CD14-positive monocyte (primary cell): ENCODE data around the gene TTC16. TPM values are rescaled to one million over a fixed set of nuclear protein-coding genes. Genes with fewer than 3 reads are reported as not detected.

Experiments used
- DNase-seq, 3 donors: peaks; one replicate each; pipeline ENCODE4 v3.0.0-alpha.2; 2011 to 2022
- H2AFZ ChIP-seq: 2 replicates; pipeline ENCODE4 v1.6.0; 2012; ENCODE audit warnings: mild to moderate bottlenecking, low read depth, low read length, inconsistent platforms; ENCODE audit not compliant: insufficient read depth, poor library complexity, severe bottlenecking
- H3K27ac ChIP-seq, 2 donors: 1 replicate in 1 of 2; 2 replicates in 1 of 2; pipeline ENCODE4 v1.5.1; 2012 to 2013; ENCODE audit warnings: low read length in 2 of 2, control low read depth in 1 of 2, inconsistent platforms in 1 of 2, low read depth in 1 of 2, mild to moderate bottlenecking in 1 of 2
- H3K27me3 ChIP-seq, 2 donors: one replicate each; pipeline versions ENCODE4 v1.6.0 to v1.6.1; 2011 to 2013; ENCODE audit warnings: low read length in 2 of 2; ENCODE audit not compliant: control insufficient read depth in 2 of 2, insufficient read depth in 2 of 2
- H3K36me3 ChIP-seq, 2 donors: replicated peaks in 1 of 2; 1 replicate in 1 of 2; 2 replicates in 1 of 2; pipeline versions ENCODE4 v1.5.1 to v1.6.1; 2012 to 2013; ENCODE audit warnings: low read length in 2 of 2, control low read depth in 1 of 2, inconsistent platforms in 1 of 2, mild to moderate bottlenecking in 1 of 2; ENCODE audit not compliant: insufficient read depth in 2 of 2, control insufficient read depth in 1 of 2
- H3K4me1 ChIP-seq, 2 donors: 1 replicate in 1 of 2; 2 replicates in 1 of 2; pipeline versions ENCODE4 v1.5.1 to v1.6.1; 2012 to 2013; ENCODE audit warnings: low read length in 2 of 2, control low read depth in 1 of 2, inconsistent platforms in 1 of 2, mild to moderate bottlenecking in 1 of 2, moderate library complexity in 1 of 2; ENCODE audit not compliant: insufficient read depth in 2 of 2, control insufficient read depth in 1 of 2
- H3K4me2 ChIP-seq: replicated peaks from 2 replicates; pipeline ENCODE3; 2012; ENCODE audit warnings: low read length, moderate library complexity, mild to moderate bottlenecking; ENCODE audit not compliant: poor library complexity, severe bottlenecking; ENCODE audit errors: extremely low read depth
- H3K4me3 ChIP-seq, 3 experiments: fragments of 200-600 bp in 1 of 3; sonication (generic) in 1 of 3; replicated peaks in 1 of 3; 1 replicate in 2 of 3; 2 replicates in 1 of 3; pipeline ENCODE4 v1.5.1; 2011 to 2013; ENCODE audit warnings: low read length in 3 of 3, mild to moderate bottlenecking in 3 of 3, control low read depth in 2 of 3, low read depth in 2 of 3, inconsistent platforms in 1 of 3, moderate library complexity in 1 of 3
- H3K79me2 ChIP-seq: 2 replicates; pipeline ENCODE4 v1.6.0; 2012; ENCODE audit warnings: mild to moderate bottlenecking, control low read depth, inconsistent platforms, low read length, moderate library complexity; ENCODE audit not compliant: insufficient read depth
- H3K9ac ChIP-seq: 2 replicates; pipeline ENCODE4 v1.6.0; 2017; ENCODE audit warnings: low read length, mild to moderate bottlenecking; ENCODE audit not compliant: insufficient read depth, poor library complexity, severe bottlenecking
- H3K9me3 ChIP-seq, 2 donors: replicated peaks in 1 of 2; 1 replicate in 1 of 2; 2 replicates in 1 of 2; pipeline versions ENCODE4 v1.5.1 to v1.6.1; 2012 to 2013; ENCODE audit warnings: low read length in 2 of 2, control low read depth in 1 of 2; ENCODE audit not compliant: control insufficient read depth in 1 of 2, insufficient read depth in 1 of 2
- H4K20me1 ChIP-seq: 2 replicates; pipeline ENCODE4 v1.6.0; 2012; ENCODE audit warnings: mild to moderate bottlenecking, low read length, control low read depth, moderate library complexity; ENCODE audit not compliant: insufficient read depth
- H3K27ac Mint-ChIP-seq, 7 donors: one replicate each; pipeline ENCODE4 v1.8.0; 2020; ENCODE audit warnings: mild to moderate bottlenecking in 7 of 7, mixed read lengths in 7 of 7, moderate library complexity in 6 of 7, inconsistent platforms in 2 of 7
- H3K27me3 Mint-ChIP-seq, 3 donors: one replicate each; pipeline ENCODE4 v1.8.0; 2021 to 2022; ENCODE audit warnings: low read depth in 3 of 3, mild to moderate bottlenecking in 3 of 3, mixed read lengths in 3 of 3, moderate library complexity in 3 of 3, inconsistent platforms in 1 of 3
- H3K36me3 Mint-ChIP-seq, 2 donors: one replicate each; pipeline ENCODE4 v1.8.0; 2020; ENCODE audit warnings: mixed read lengths in 2 of 2, inconsistent platforms in 1 of 2, mild to moderate bottlenecking in 1 of 2
- H3K4me1 Mint-ChIP-seq: one replicate; pipeline ENCODE4 v1.8.0; 2020; ENCODE audit warnings: mild to moderate bottlenecking, mixed read lengths
- H3K4me3 Mint-ChIP-seq, 2 donors: one replicate each; pipeline ENCODE4 v1.8.0; 2020; ENCODE audit warnings: mild to moderate bottlenecking in 2 of 2, mixed read lengths in 2 of 2, moderate library complexity in 1 of 2
- H3K9me3 Mint-ChIP-seq, 7 donors: one replicate each; pipeline ENCODE4 v1.8.0; 2020 to 2022; ENCODE audit warnings: mixed read lengths in 7 of 7, mild to moderate bottlenecking in 6 of 7, moderate library complexity in 6 of 7, inconsistent platforms in 2 of 7
- WGBS: methylation state at CpG from one replicate; pipeline ENCODE4 v1.1.5; 2013; ENCODE audit warnings: missing lambda C conversion rate; ENCODE audit not compliant: insufficient coverage; 5-methylcytosine and 5-hydroxymethylcytosine counted together
- intact Hi-C, 2 donors: fragments of 100-400 bp; cut with micrococcal nuclease; formaldehyde crosslinking; loops; one replicate each; pipeline versions ENCODE4 v1.15.0 to v1.15.1; 2023
- polyA plus RNA-seq, 3 donors: library from polyadenylated mRNA; depleted of rRNA in 1 of 3; unstranded in 2 of 3; stranded (reverse) in 1 of 3; fragments of 300-500 nt in 2 of 3; fragments of >200 nt in 1 of 3; fragmentation: Illumina TruSeq in 2 of 3; gene quantifications; 1 replicate in 2 of 3; 2 replicates in 1 of 3; pipeline ENCODE4 v1.2.3, GENCODE V29; 2012 to 2021
- TF ChIP-seq, protein P1 (sequence below): fragments of 200-600 bp; IDR thresholded peaks from one replicate; pipeline ENCODE4 v1.8.0; 2022; ENCODE audit warnings: antibody characterized with exemption, mild to moderate bottlenecking

Gene TTC16
- polyA plus RNA-seq, 3 donors: 0.04 TPM; not detected in 2

DNA sequence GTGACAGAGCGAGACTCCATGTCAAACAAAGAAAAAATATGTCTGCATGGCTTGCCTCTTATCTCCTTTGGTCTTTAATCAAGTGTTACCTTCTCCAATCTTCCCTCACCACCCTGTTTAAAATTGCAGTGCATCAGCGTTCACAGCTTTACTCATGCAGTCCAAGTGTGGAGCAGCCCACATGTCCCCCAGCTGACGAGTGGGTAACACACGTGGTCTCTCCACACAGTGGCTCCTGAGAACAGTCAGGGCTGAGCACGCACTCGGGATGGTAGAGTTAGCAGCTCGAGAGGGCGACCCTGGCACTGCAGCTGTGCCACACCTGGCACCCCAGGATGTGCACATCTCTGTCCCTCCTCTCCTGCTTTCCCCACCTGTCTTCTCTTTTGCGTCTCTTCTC, 35.0 kb upstream of the TTC16 start:
- WGBS: 94% methylated on average over 8 of the region's 9 CpGs
- Histone ChIP-seq H3K4me3 (no peak overlapping the region), H3K4me1 (no peaks in the 10 kb centered on the region), H3K27me3 (no peaks in the 10 kb centered on the region), H3K9me3 (no peaks in the 10 kb centered on the region), H3K27ac (no peak overlapping the region), H3K4me2 (no peak overlapping the region), H4K20me1 (no peaks in the 10 kb centered on the region), H3K9ac (no peak overlapping the region), H3K36me3 (no peaks in the 10 kb centered on the region), H3K79me2 (no peaks in the 10 kb centered on the region), H2AFZ (no peak overlapping the region)
- TF ChIP-seq, protein P1, sequence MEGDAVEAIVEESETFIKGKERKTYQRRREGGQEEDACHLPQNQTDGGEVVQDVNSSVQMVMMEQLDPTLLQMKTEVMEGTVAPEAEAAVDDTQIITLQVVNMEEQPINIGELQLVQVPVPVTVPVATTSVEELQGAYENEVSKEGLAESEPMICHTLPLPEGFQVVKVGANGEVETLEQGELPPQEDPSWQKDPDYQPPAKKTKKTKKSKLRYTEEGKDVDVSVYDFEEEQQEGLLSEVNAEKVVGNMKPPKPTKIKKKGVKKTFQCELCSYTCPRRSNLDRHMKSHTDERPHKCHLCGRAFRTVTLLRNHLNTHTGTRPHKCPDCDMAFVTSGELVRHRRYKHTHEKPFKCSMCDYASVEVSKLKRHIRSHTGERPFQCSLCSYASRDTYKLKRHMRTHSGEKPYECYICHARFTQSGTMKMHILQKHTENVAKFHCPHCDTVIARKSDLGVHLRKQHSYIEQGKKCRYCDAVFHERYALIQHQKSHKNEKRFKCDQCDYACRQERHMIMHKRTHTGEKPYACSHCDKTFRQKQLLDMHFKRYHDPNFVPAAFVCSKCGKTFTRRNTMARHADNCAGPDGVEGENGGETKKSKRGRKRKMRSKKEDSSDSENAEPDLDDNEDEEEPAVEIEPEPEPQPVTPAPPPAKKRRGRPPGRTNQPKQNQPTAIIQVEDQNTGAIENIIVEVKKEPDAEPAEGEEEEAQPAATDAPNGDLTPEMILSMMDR: no peak
- Mint-ChIP-seq H3K27ac (no peak overlapping the region), H3K4me3 (no peak overlapping the region), H3K27me3 (peaks cover 0 to 6% (median 2%) of the 10 kb centered on the region in 3 donors), H3K4me1 (no peaks in the 10 kb centered on the region), H3K36me3 (no peaks in the 10 kb centered on the region), H3K9me3 (no peaks in the 10 kb centered on the region)
- intact Hi-C loops: no loop called here
- no peak for DNase-seq

DNA sequence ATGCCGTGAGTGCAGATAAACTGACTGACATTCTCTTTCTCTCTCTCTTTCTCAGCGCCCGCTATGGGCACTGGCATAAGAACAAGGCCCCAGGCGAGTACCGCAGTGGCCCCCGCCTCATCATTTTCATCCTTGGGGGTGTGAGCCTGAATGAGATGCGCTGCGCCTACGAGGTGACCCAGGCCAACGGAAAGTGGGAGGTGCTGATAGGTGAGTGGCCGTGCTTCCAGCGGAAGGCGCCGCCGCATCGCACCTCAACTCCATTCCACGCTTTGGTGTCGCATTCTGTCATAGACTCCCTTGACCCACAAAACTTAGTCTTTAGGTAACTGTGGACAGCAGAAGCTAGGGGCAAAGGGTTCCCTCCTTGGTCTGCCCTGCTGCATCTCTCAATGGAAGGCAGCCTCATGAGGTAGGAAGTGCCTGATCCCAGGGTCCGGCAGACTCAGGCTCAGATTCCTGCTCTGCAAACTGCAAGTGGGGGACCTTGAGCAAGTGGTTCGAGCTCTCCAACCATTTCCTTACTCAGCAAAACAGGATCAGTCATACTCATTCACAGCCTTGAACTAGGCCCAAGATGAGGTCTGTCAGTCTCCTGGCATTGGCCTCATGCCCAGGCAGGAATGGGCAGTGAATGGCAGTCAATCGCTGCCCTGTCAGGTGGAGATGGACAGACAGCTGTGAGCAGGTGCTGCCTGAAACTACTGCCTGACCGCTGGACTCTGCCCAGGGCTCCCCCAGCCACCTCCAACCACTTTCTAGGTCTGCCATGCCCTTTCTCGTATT, 33.3 kb upstream of the TTC16 start:
- TF ChIP-seq, protein P1: no peak
- WGBS: 97% methylated on average over 4 of the region's 23 CpGs
- no peak overlapping the region for H3K4me2 ChIP-seq
- no peak overlapping the region for H3K27ac ChIP-seq
- Mint-ChIP-seq H3K27me3 (peaks cover 0 to 7% (median 2%) of the 10 kb centered on the region in 3 donors), H3K4me1 (no peaks in the 10 kb centered on the region), H3K9me3 (no peaks in the 10 kb centered on the region), H3K36me3 (no peaks in the 10 kb centered on the region), H3K27ac (no peak overlapping the region), H3K4me3 (no peak overlapping the region)
- H3K4me1 ChIP-seq: no peaks in the 10 kb centered on the region
- no peaks in the 10 kb centered on the region for H3K79me2 ChIP-seq
- no peaks in the 10 kb centered on the region for H4K20me1 ChIP-seq
- no peak overlapping the region for H3K9ac ChIP-seq
- no peaks in the 10 kb centered on the region for H3K36me3 ChIP-seq
- H3K27me3 ChIP-seq: no peaks in the 10 kb centered on the region
- H3K4me3 ChIP-seq: no peak overlapping the region
- H2AFZ ChIP-seq: no peak overlapping the region
- no peaks in the 10 kb centered on the region for H3K9me3 ChIP-seq
- intact Hi-C loops: no loop called here
- DNase-seq: no peak
